ENCODE results near the gene PLPPR1. TPM values are rescaled to one million over a fixed set of nuclear protein-coding genes. Genes with fewer than 3 reads are reported as not detected.
A peak's percentile ranks its signal among the peaks of the same experiment; 100 is the strongest.

Gene PLPPR1
- total and polyA plus RNA-seq, 2 of the 13 experiments (the other 11 are each of a cell fraction or from before 2014, with no cell fraction given), result 16.0 to 84.7 TPM

DNA sequence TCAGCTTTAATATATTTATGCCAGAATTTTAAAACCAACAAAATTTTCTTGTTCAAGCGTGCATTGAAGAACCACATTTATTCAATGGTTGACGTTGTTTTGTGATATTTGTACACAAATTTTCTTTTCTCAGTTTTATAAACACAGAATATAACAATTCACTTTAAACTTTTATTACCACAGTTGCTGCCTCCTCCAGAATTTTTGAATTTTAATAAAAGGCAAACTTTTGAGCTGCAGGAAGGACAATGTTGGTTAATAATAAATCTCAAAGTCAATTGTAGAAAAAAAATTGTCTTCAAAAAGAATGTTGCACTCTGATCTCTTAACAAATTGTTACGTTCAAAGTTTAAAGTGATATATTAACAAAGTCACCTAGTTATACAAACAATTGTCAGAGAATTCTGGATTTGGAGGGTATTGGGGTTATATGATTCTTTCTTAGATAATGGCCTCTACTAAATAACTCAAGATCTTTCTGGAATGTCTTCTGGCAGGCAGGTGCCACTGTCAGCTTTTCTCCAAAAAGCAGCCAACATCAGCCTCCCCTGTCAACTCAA is 295.8 kb downstream of the PLPPR1 start (continued):
- TF ChIP-seq, protein P1, sequence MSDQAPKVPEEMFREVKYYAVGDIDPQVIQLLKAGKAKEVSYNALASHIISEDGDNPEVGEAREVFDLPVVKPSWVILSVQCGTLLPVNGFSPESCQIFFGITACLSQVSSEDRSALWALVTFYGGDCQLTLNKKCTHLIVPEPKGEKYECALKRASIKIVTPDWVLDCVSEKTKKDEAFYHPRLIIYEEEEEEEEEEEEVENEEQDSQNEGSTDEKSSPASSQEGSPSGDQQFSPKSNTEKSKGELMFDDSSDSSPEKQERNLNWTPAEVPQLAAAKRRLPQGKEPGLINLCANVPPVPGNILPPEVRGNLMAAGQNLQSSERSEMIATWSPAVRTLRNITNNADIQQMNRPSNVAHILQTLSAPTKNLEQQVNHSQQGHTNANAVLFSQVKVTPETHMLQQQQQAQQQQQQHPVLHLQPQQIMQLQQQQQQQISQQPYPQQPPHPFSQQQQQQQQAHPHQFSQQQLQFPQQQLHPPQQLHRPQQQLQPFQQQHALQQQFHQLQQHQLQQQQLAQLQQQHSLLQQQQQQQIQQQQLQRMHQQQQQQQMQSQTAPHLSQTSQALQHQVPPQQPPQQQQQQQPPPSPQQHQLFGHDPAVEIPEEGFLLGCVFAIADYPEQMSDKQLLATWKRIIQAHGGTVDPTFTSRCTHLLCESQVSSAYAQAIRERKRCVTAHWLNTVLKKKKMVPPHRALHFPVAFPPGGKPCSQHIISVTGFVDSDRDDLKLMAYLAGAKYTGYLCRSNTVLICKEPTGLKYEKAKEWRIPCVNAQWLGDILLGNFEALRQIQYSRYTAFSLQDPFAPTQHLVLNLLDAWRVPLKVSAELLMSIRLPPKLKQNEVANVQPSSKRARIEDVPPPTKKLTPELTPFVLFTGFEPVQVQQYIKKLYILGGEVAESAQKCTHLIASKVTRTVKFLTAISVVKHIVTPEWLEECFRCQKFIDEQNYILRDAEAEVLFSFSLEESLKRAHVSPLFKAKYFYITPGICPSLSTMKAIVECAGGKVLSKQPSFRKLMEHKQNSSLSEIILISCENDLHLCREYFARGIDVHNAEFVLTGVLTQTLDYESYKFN (CRISPR knock-in tag; conservative IDR thresholded peaks at IDR 0.05), result peak; percentile 93
- TF ChIP-seq SRY (CRISPR knock-in tag; IDR thresholded peaks at IDR 0.05) (no peak), CAMTA2 (CRISPR knock-in tag; IDR thresholded peaks at IDR 0.05; ENCODE audit: borderline replicate concordance) (no peak), KDM5A (IDR thresholded peaks at IDR 0.05; ENCODE audit: borderline replicate concordance, low read length) (0 out of 2 replicates have a peak, but pooled peaks have one; percentile 55), ATF1 (CRISPR knock-in tag; IDR thresholded peaks at IDR 0.05) (no peak), MXI1 (IDR thresholded peaks at IDR 0.05; ENCODE audit: borderline replicate concordance, low read depth, low read length) (no peak), GATAD1 (CRISPR knock-in tag; IDR thresholded peaks at IDR 0.05) (no peak), ZNF737 (CRISPR knock-in tag; IDR thresholded peaks at IDR 0.05; ENCODE audit: borderline replicate concordance) (no peak), POLR2AphosphoS2 (IDR thresholded peaks at IDR 0.05; ENCODE audit: low read depth, low read length) (no peak), POLR2A (IDR thresholded peaks at IDR 0.05; ENCODE audit: insufficient read depth in 1 of 2, low read depth in 2 of 2, low read length in 2 of 2) (no peak), ZFX (CRISPR knock-in tag; IDR thresholded peaks at IDR 0.05; ENCODE audit: low read depth) (no peak), FOXO4 (CRISPR knock-in tag; conservative IDR thresholded peaks at IDR 0.05) (no peak), ZHX1 (CRISPR knock-in tag; IDR thresholded peaks at IDR 0.05; ENCODE audit: low read depth) (no peak), ZNF800 (CRISPR knock-in tag; IDR thresholded peaks at IDR 0.05) (no peak), KLF16 (CRISPR knock-in tag; IDR thresholded peaks at IDR 0.05) (no peak)
- TF ChIP-seq, protein P2, sequence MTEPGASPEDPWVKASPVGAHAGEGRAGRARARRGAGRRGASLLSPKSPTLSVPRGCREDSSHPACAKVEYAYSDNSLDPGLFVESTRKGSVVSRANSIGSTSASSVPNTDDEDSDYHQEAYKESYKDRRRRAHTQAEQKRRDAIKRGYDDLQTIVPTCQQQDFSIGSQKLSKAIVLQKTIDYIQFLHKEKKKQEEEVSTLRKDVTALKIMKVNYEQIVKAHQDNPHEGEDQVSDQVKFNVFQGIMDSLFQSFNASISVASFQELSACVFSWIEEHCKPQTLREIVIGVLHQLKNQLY (CRISPR knock-in tag; IDR thresholded peaks at IDR 0.05), result peak; percentile 73; the same call in 1 of the 2 replicates
- TF ChIP-seq, protein P3, sequence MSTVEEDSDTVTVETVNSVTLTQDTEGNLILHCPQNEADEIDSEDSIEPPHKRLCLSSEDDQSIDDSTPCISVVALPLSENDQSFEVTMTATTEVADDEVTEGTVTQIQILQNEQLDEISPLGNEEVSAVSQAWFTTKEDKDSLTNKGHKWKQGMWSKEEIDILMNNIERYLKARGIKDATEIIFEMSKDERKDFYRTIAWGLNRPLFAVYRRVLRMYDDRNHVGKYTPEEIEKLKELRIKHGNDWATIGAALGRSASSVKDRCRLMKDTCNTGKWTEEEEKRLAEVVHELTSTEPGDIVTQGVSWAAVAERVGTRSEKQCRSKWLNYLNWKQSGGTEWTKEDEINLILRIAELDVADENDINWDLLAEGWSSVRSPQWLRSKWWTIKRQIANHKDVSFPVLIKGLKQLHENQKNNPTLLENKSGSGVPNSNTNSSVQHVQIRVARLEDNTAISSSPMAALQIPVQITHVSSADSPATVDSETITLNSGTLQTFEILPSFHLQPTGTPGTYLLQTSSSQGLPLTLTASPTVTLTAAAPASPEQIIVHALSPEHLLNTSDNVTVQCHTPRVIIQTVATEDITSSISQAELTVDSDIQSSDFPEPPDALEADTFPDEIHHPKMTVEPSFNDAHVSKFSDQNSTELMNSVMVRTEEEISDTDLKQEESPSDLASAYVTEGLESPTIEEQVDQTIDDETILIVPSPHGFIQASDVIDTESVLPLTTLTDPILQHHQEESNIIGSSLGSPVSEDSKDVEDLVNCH (CRISPR knock-in tag; IDR thresholded peaks at IDR 0.05), result no peak
